HepG2 (cell line): Measurements from ENCODE around the gene ATF7IP. TPM values are rescaled to one million over a fixed set of nuclear protein-coding genes. Genes with fewer than 3 reads are reported as not detected.

Experiments
- ATAC-seq: fragments of 200-7000 bp; cut with Tn5 transposase; 3 replicates; pipeline ENCODE4 v1.9.1; 2020; ENCODE audit warnings: mild to moderate bottlenecking, moderate library complexity
- BruUV-seq: library from RNA; stranded (reverse); fragments of 400-500 nt; replicated peaks from 2 replicates; lab custom pipeline; 2021; lab: Mats Ljungman, UMichigan
- CTCF ChIA-PET: fragments of 300-600 bp; formaldehyde crosslinking; extraction: SDS; loops from one replicate; lab custom pipeline; 2021; ENCODE audit warnings: low total read pairs, inconsistent platforms, low intra/inter-chr PET ratio; lab: Yijun Ruan, JAX
- POLR2A ChIA-PET: fragments of 350-600 bp; sonication (Branson Sonifier 250); formaldehyde crosslinking; loops from one replicate; lab custom pipeline; 2020; ENCODE audit warnings: antibody characterized with exemption, inconsistent platforms; lab: Yijun Ruan, JAX
- DNase-seq: peaks from one replicate; pipeline ENCODE4 v3.0.0-alpha.2; 2015; ENCODE audit warnings: low spot score
- FAIRE-seq: peaks from 3 replicates; lab custom pipeline; 2011; peaks lifted over from hg19 to GRCh38; lab: Jason Lieb, UNC
- H2AFZ ChIP-seq: one replicate; pipeline ENCODE4 v1.6.1; 2011; ENCODE audit warnings: low read length, inconsistent platforms
- H3K27ac ChIP-seq: fragments of 300-600 bp; 3 replicates; pipeline ENCODE4 v1.8.0; 2011; ENCODE audit warnings: mixed run types, mild to moderate bottlenecking, mixed read lengths, low read length, inconsistent platforms; ENCODE audit not compliant: insufficient read depth; ENCODE audit errors: extremely low read length
- H3K27me3 ChIP-seq, 2 experiments: fragments of 200-600 bp in 1 of 2; 2 replicates in 1 of 2; 3 replicates in 1 of 2; pipeline versions ENCODE4 v1.6.0 to v1.8.0; 2011; ENCODE audit warnings: low read length in 2 of 2, mild to moderate bottlenecking in 2 of 2, moderate library complexity in 2 of 2, inconsistent platforms in 1 of 2; ENCODE audit not compliant: insufficient read depth in 2 of 2, control insufficient read depth in 1 of 2
- H3K36me3 ChIP-seq, 2 experiments: fragments of 200-600 bp in 1 of 2; replicated peaks in 1 of 2; 2 replicates in 1 of 2; 3 replicates in 1 of 2; pipeline versions ENCODE4 v1.5.1 to v1.8.0; 2011; ENCODE audit warnings: low read length in 2 of 2, inconsistent platforms in 1 of 2; ENCODE audit not compliant: insufficient read depth in 2 of 2, control insufficient read depth in 1 of 2
- H3K4me1 ChIP-seq: 2 replicates; pipeline ENCODE4 v1.5.1; 2012; ENCODE audit warnings: low read length, inconsistent platforms; ENCODE audit not compliant: insufficient read depth
- H3K4me2 ChIP-seq: 2 replicates; pipeline ENCODE4 v1.6.0; 2011; ENCODE audit warnings: low read depth, low read length, inconsistent platforms
- H3K4me3 ChIP-seq, 3 experiments: fragments of 200-600 bp in 1 of 3; sonication (generic), shearing (Covaris generic) in 1 of 3; replicated peaks in 1 of 3; 2 replicates each; pipeline ENCODE4 v1.5.1; 2011 to 2016; ENCODE audit warnings: low read length in 3 of 3, inconsistent platforms in 2 of 3, low read depth in 2 of 3, mild to moderate bottlenecking in 2 of 3, control low read depth in 1 of 3, mixed read lengths in 1 of 3; ENCODE audit not compliant: insufficient read depth in 1 of 3
- H3K79me2 ChIP-seq: one replicate; pipeline ENCODE4 v1.6.1; 2011; ENCODE audit warnings: low read length, inconsistent platforms; ENCODE audit not compliant: insufficient read depth
- H3K9ac ChIP-seq: 2 replicates; pipeline ENCODE4 v1.6.0; 2011; ENCODE audit warnings: mild to moderate bottlenecking, low read depth, low read length, inconsistent platforms; ENCODE audit not compliant: insufficient read depth
- H3K9me3 ChIP-seq: 2 replicates; pipeline ENCODE4 v1.5.1; 2012; ENCODE audit warnings: mild to moderate bottlenecking, low read length
- H4K20me1 ChIP-seq: 2 replicates; pipeline ENCODE4 v1.6.0; 2011; ENCODE audit warnings: inconsistent platforms, mild to moderate bottlenecking, low read length, moderate library complexity; ENCODE audit not compliant: insufficient read depth
- BCL6 ChIP-seq: IDR thresholded peaks from 2 replicates; pipeline ENCODE4 v1.6.1; 2016; ENCODE audit warnings: missing genetic modification reagents, missing compliant biosample characterization
- E2F2 ChIP-seq: sonication (generic); formaldehyde crosslinking; IDR thresholded peaks from 2 replicates; pipeline ENCODE4 v1.4.0; 2020; ENCODE audit warnings: missing genetic modification reagents, borderline replicate concordance
- FOXJ3 ChIP-seq: sonication (generic); formaldehyde crosslinking; IDR thresholded peaks from 2 replicates; pipeline ENCODE4 v1.4.0; 2020; ENCODE audit warnings: missing genetic modification reagents, mild to moderate bottlenecking, borderline replicate concordance
- HCFC1 ChIP-seq: fragments of 150-350 bp; IDR thresholded peaks from 2 replicates; pipeline ENCODE4 v1.6.1; 2014; ENCODE audit warnings: low read depth, low read length
- HDAC2 ChIP-seq: sonication (generic); formaldehyde crosslinking; IDR thresholded peaks from 2 replicates; pipeline ENCODE4 v1.4.0; 2020; ENCODE audit warnings: missing genetic modification reagents
- HNF4A ChIP-seq: sonication (generic); formaldehyde crosslinking; IDR thresholded peaks from 2 replicates; pipeline ENCODE4 v1.4.0; 2020; ENCODE audit warnings: missing genetic modification reagents
- IKZF5 ChIP-seq: IDR thresholded peaks from 2 replicates; pipeline ENCODE4 v1.6.1; 2018; ENCODE audit warnings: missing genetic modification reagents, mild to moderate bottlenecking, missing compliant biosample characterization
- KMT2A ChIP-seq: sonication (generic); formaldehyde crosslinking; IDR thresholded peaks from 2 replicates; pipeline ENCODE4 v1.4.0; 2020; ENCODE audit warnings: missing genetic modification reagents
- NR2F1 ChIP-seq, 2 experiments: fragments of 450-650 bp in 1 of 2; formaldehyde crosslinking in 1 of 2; IDR thresholded peaks; 2 replicates each; pipeline versions ENCODE4 v1.5.0 to v1.6.1; 2016 to 2020; ENCODE audit warnings: mild to moderate bottlenecking in 1 of 2, missing compliant biosample characterization in 1 of 2, missing genetic modification reagents in 1 of 2, moderate library complexity in 1 of 2
- PHF21A ChIP-seq: sonication (generic); formaldehyde crosslinking; IDR thresholded peaks from 2 replicates; pipeline ENCODE4 v1.5.0; 2020; ENCODE audit warnings: mild to moderate bottlenecking, missing genetic modification reagents
- SKI ChIP-seq: fragments of 450-650 bp; IDR thresholded peaks from one replicate; pipeline ENCODE4 v1.6.1; 2018; ENCODE audit warnings: mild to moderate bottlenecking; ENCODE audit not compliant: partially characterized antibody
- SRY ChIP-seq: sonication (generic); formaldehyde crosslinking; IDR thresholded peaks from 2 replicates; pipeline ENCODE4 v1.8.0; 2022; ENCODE audit warnings: mild to moderate bottlenecking, missing genetic modification reagents
- TAF1 ChIP-seq: sonication (generic); formaldehyde crosslinking; IDR thresholded peaks from 2 replicates; pipeline ENCODE4 v1.4.0; 2020; ENCODE audit warnings: missing genetic modification reagents
- XRCC5 ChIP-seq: fragments of 200-400 bp; formaldehyde crosslinking; optimal IDR thresholded peaks from 2 replicates; pipeline ENCODE3; 2017; ENCODE audit warnings: mild to moderate bottlenecking, low read length
- ZBTB26 ChIP-seq: IDR thresholded peaks from 2 replicates; pipeline ENCODE4 v1.6.1; 2016; ENCODE audit warnings: missing compliant biosample characterization, missing genetic modification reagents, borderline replicate concordance
- ZMYM4 ChIP-seq: sonication (generic); formaldehyde crosslinking; IDR thresholded peaks from 2 replicates; pipeline ENCODE4 v1.8.1; 2023; ENCODE audit warnings: mild to moderate bottlenecking, missing genetic modification reagents
- ZNF292 ChIP-seq: sonication (generic); formaldehyde crosslinking; IDR thresholded peaks from 2 replicates; pipeline ENCODE4 v1.8.1; 2022; ENCODE audit warnings: mild to moderate bottlenecking, low read depth, missing genetic modification reagents, borderline replicate concordance
- ZNF3 ChIP-seq: IDR thresholded peaks from 2 replicates; pipeline ENCODE4 v1.7.0; 2017; ENCODE audit warnings: inconsistent platforms
- WGBS: methylation state at CpG from one replicate; pipeline ENCODE4 v1.1.6; 2017; ENCODE audit warnings: low lambda C conversion rate; 5-methylcytosine and 5-hydroxymethylcytosine counted together
- in situ Hi-C: cut with HindIII; loops from 2 replicates; pipeline ENCODE4 v1.10.0; 2017; ENCODE audit warnings: low pct_unique_long_range_greater_than_20kb; ENCODE audit not compliant: extremely low pct_ligation_motif_present
- intact Hi-C: fragments of 100-400 bp; cut with micrococcal nuclease; formaldehyde crosslinking; loops from one replicate; pipeline ENCODE4 v1.10.0; 2022; ENCODE audit not compliant: unreplicated experiment
- polyA plus RNA-seq, 8 experiments: library from polyadenylated mRNA; depleted of rRNA in 3 of 8; stranded (reverse) in 7 of 8; unstranded in 1 of 8; fragments of >200 nt; fragmentation: Illumina TruSeq in 4 of 8; extraction: Trizol in 4 of 8; gene quantifications; 2 replicates each; pipeline versions ENCODE4 v1.2.1 to v1.2.3, GENCODE V29; 2011 to 2016; ENCODE audit warnings: low read depth in 4 of 8, missing spikeins in 1 of 8, mixed read lengths in 1 of 8; ENCODE audit not compliant: insufficient read depth in 1 of 8
- total RNA-seq, 5 experiments: library from RNA; depleted of rRNA; stranded (reverse); fragments of >200 nt; fragmentation: Illumina TruSeq; extraction: Trizol; gene quantifications; 2 replicates each; pipeline ENCODE4 v1.2.3, GENCODE V29; 2016; ENCODE audit warnings: low read depth in 1 of 5

The ATF7IP gene
- total and polyA plus RNA-seq, 2 of the 13 experiments (the other 11 are each of a cell fraction or from before 2014, with no cell fraction given), result 1.8 to 11.8 TPM

- in situ Hi-C loops, result loop anchor here (5.0 kb wide), 1 partner anchor 128 kb away; no protein-coding TSS in a partner anchor
- TF ChIP-seq BCL6 (CRISPR knock-in tag) (0 out of 2 replicates have a peak, but pooled peaks have one; percentile 31), TAF1 (peak; percentile 45; the same call in 1 of the 2 replicates), ZMYM4 (peak; percentile 74), ZNF292 (CRISPR knock-in tag) (peak; percentile 14; the same call in 1 of the 2 replicates), IKZF5 (CRISPR knock-in tag) (peak; percentile 33; the same call in 1 of the 2 replicates), SKI (peak; percentile 61), E2F2 (CRISPR knock-in tag) (no peak), XRCC5 (peak; percentile 57), HCFC1 (no peak), ZBTB26 (peak; percentile 68; the same call in 1 of the 2 replicates), HDAC2 (CRISPR knock-in tag) (peak; percentile 46; the same call in 1 of the 2 replicates), PHF21A (peak; percentile 61; the same call in 1 of the 2 replicates), SRY (CRISPR knock-in tag) (no peak), FOXJ3 (CRISPR knock-in tag) (peak; percentile 69; the same call in 1 of the 2 replicates), ZNF3 (CRISPR knock-in tag) (no peak), KMT2A (CRISPR knock-in tag) (0 out of 2 replicates have a peak, but pooled peaks have one; percentile 46), NR2F1 (CRISPR knock-in tag; IDR thresholded peaks at IDR 0.05) (peak in 1 of 2 experiments; percentile 79; a peak in 2 of 4 replicates), HNF4A (CRISPR knock-in tag) (peak; percentile 72)
These were observed 19.5 kb downstream of the ATF7IP start for GRCh38 chr12:14384783-14385638.

More at GRCh38 chr12:14384783-14385638, 19.5 kb downstream of the ATF7IP start:
- Histone ChIP-seq H3K79me2 (peaks cover 19% of the 10 kb centered on the region), H3K36me3 (no peaks in the 10 kb centered on the region), H4K20me1 (no peaks in the 10 kb centered on the region), H3K27me3 (no peaks in the 10 kb centered on the region), H3K9me3 (peaks cover 5% of the 10 kb centered on the region), H2AFZ (peak overlapping the region; percentile 88), H3K4me2 (peak overlapping the region; percentile 55), H3K27ac (peak overlapping the region; percentile 84), H3K9ac (peak overlapping the region; percentile 60), H3K4me1 (peaks cover 11% of the 10 kb centered on the region; the same call in 1 of the 2 replicates), H3K4me3 (peak overlapping the region; percentile 39 to 53 (median 51); a peak in 5 of 6 replicates)
- no TSS peak for BruUV-seq
- ATAC-seq (peak; percentile 97), DNase-seq (peak; percentile 88), FAIRE-seq (peak; percentile 81)
- POLR2A ChIA-PET, result interaction anchor here (1.1 to 3.1 kb wide), 4 partner anchors 10 to 386 kb away, joined by 4 to 39 read pairs (median 18); partner anchors contain the start of gene ATF7IP
- intact Hi-C loops, result loop anchor here (1.0 kb wide), 2 partner anchors 9 to 128 kb away; no protein-coding TSS in a partner anchor
- 0% methylated on average over 2 of the region's 2 CpGs for WGBS
- CTCF ChIA-PET, result no interaction called here
